Natural killer cell (primary cell): ENCODE measurements around the gene SRI. TPM values are rescaled to one million over a fixed set of nuclear protein-coding genes. Genes with fewer than 3 reads are reported as not detected.

Experiments used
- ATAC-seq, 3 donors: fragments of 150-1000 bp in 2 of 3; fragments of 200-7000 bp in 1 of 3; cut with Tn5 transposase; 1 replicate in 1 of 3; 2 replicates in 2 of 3; pipeline ENCODE4 v1.10.0; 2021; ENCODE audit warnings: mild to moderate bottlenecking in 2 of 3, moderate library complexity in 2 of 3
- DNase-seq, 2 donors: peaks; one replicate each; pipeline versions ENCODE4 v3.0.0 to v3.0.0-alpha.2; 2013 to 2021; ENCODE audit warnings: mixed read lengths in 1 of 2
- H3K27ac ChIP-seq: one replicate; pipeline ENCODE4 v1.5.1; 2013; ENCODE audit warnings: mild to moderate bottlenecking, low read length
- H3K27me3 ChIP-seq: one replicate; pipeline ENCODE4 v1.6.1; 2013; ENCODE audit warnings: low read length; ENCODE audit not compliant: control insufficient read depth, insufficient read depth
- H3K36me3 ChIP-seq: one replicate; pipeline ENCODE4 v1.6.1; 2013; ENCODE audit warnings: low read length; ENCODE audit not compliant: control insufficient read depth, insufficient read depth
- H3K4me1 ChIP-seq: one replicate; pipeline ENCODE4 v1.6.1; 2013; ENCODE audit warnings: low read length; ENCODE audit not compliant: control insufficient read depth, insufficient read depth
- H3K4me3 ChIP-seq: one replicate; pipeline ENCODE4 v1.5.1; 2013; ENCODE audit warnings: low read length
- H3K9me3 ChIP-seq: one replicate; pipeline ENCODE4 v1.6.1; 2013; ENCODE audit warnings: low read length; ENCODE audit not compliant: control insufficient read depth, insufficient read depth
- H3K27ac Mint-ChIP-seq, 2 donors: one replicate each; pipeline ENCODE4 v1.8.0; 2022; ENCODE audit warnings: mild to moderate bottlenecking in 2 of 2, mixed read lengths in 2 of 2, moderate library complexity in 1 of 2
- H3K27me3 Mint-ChIP-seq, 2 donors: one replicate each; pipeline ENCODE4 v1.8.0; 2022; ENCODE audit warnings: low read depth in 2 of 2, mixed read lengths in 2 of 2
- H3K36me3 Mint-ChIP-seq: one replicate; pipeline ENCODE4 v1.8.0; 2022; ENCODE audit warnings: mixed read lengths
- H3K4me1 Mint-ChIP-seq, 2 donors: one replicate each; pipeline ENCODE4 v1.8.0; 2022; ENCODE audit warnings: mixed read lengths in 2 of 2
- H3K4me3 Mint-ChIP-seq: one replicate; pipeline ENCODE4 v1.8.0; 2022; ENCODE audit warnings: mild to moderate bottlenecking, moderate library complexity, mixed read lengths
- H3K9me3 Mint-ChIP-seq, 2 donors: one replicate each; pipeline ENCODE4 v1.8.0; 2022; ENCODE audit warnings: mixed read lengths in 2 of 2
- CTCF ChIP-seq: fragments of 200-600 bp; IDR thresholded peaks from one replicate; pipeline ENCODE4 v1.8.0; 2022; ENCODE audit warnings: antibody characterized with exemption
- whole genome bisulfite sequencing: methylation state at CpG from one replicate; pipeline ENCODE4 v1.1.7; 2013; ENCODE audit warnings: missing lambda C conversion rate; ENCODE audit not compliant: insufficient coverage; 5-methylcytosine and 5-hydroxymethylcytosine counted together
- intact Hi-C: fragments of 100-400 bp; cut with micrococcal nuclease; formaldehyde crosslinking; loops from one replicate; pipeline ENCODE4 v1.14.2; 2022
- total RNA-seq, 4 donors: library from RNA; stranded (reverse); fragments of 120-200 nt in 1 of 4; gene quantifications; one replicate each; pipeline versions ENCODE4 v1.2.3 to v1.2.4, GENCODE V29; 2013 to 2022

Gene SRI
- 10 to 100 TPM; 67.9 to 75.0 (median 68.6) TPM for total RNA-seq
- total RNA-seq (2013) = 120 TPM

GRCh38 chr7:88219781-88220747 lies at the start of gene SRI:
Gene SRI (minus strand): TSS chr7:88220038. CDS start chr7:88220026, 12 bp downstream.
- intact Hi-C loops = loop anchor here (5.0 kb wide), 1 partner anchor 343 kb away; the partner anchor contains the start of genes DBF4 and SLC25A40
- no peaks in the 10 kb centered on the region for H3K9me3 Mint-ChIP-seq
- TF ChIP-seq CTCF = peak; percentile 97
- H3K4me1 ChIP-seq = peaks cover 9% of the 10 kb centered on the region
- no peaks in the 10 kb centered on the region for H3K9me3 ChIP-seq
- peaks cover 17% of the 10 kb centered on the region for H3K36me3 ChIP-seq
- peak within 1 kb of the TSS; percentile 88 for H3K4me3 ChIP-seq
- no peaks in the 10 kb centered on the region for H3K27me3 ChIP-seq
- DNase-seq = peak; percentile 93 to 94
- H3K27me3 Mint-ChIP-seq = no peaks in the 10 kb centered on the region
- WGBS = under 1% methylated on average over 74 of the region's 75 CpGs
- H3K27ac ChIP-seq = peak within 1 kb of the TSS; percentile 87
- peak within 1 kb of the TSS; percentile 90 to 91 for H3K27ac Mint-ChIP-seq
- ATAC-seq = peak; percentile 90 to 98 (median 94)
- peaks cover 32 to 40% of the 10 kb centered on the region in 2 donors for H3K4me1 Mint-ChIP-seq
- no peaks in the 10 kb centered on the region for H3K36me3 Mint-ChIP-seq
- peak within 1 kb of the TSS; percentile 95 for H3K4me3 Mint-ChIP-seq

- ATAC-seq = no peak
Observed at GRCh38 chr7:88269586-88269985, 49.7 kb upstream of the SRI start.

GRCh38 chr7:88268858-88269257 lies 49.0 kb upstream of the SRI start:
- H3K27me3 Mint-ChIP-seq = peaks cover 0 to 5% of the 10 kb centered on the region in 2 donors

More at GRCh38 chr7:88269586-88269985, 49.7 kb upstream of the SRI start:
- Mint-ChIP-seq H3K4me1 (no peaks in the 10 kb centered on the region), H3K27me3 (peaks cover 0 to 5% of the 10 kb centered on the region in 2 donors), H3K9me3 (no peaks in the 10 kb centered on the region), H3K4me3 (no peak overlapping the region), H3K27ac (no peak overlapping the region), H3K36me3 (no peaks in the 10 kb centered on the region)
- WGBS = 95% methylated on average over 2 of the region's 3 CpGs
- DNase-seq = no peak
- H3K27me3 ChIP-seq = no peaks in the 10 kb centered on the region
- no peaks in the 10 kb centered on the region for H3K9me3 ChIP-seq
- no peak overlapping the region for H3K27ac ChIP-seq
- H3K4me3 ChIP-seq = no peak overlapping the region
- intact Hi-C loops = no loop called here
- no peaks in the 10 kb centered on the region for H3K4me1 ChIP-seq
- no peaks in the 10 kb centered on the region for H3K36me3 ChIP-seq
- no peak for TF ChIP-seq CTCF

More at GRCh38 chr7:88268858-88269257, 49.0 kb upstream of the SRI start:
- no peaks in the 10 kb centered on the region for H3K36me3 Mint-ChIP-seq
- TF ChIP-seq CTCF = no peak
- Histone ChIP-seq H3K27ac (no peak overlapping the region), H3K36me3 (no peaks in the 10 kb centered on the region), H3K4me3 (no peak overlapping the region), H3K9me3 (no peaks in the 10 kb centered on the region), H3K27me3 (no peaks in the 10 kb centered on the region), H3K4me1 (no peaks in the 10 kb centered on the region)
- intact Hi-C loops = no loop called here
- no peak for DNase-seq
- H3K27ac Mint-ChIP-seq = no peak overlapping the region
- ATAC-seq = peak in 1 of 3 donors; percentile 53
- WGBS = 87% methylated on average over 2 of the region's 2 CpGs
- H3K9me3 Mint-ChIP-seq = no peaks in the 10 kb centered on the region
- no peaks in the 10 kb centered on the region for H3K4me1 Mint-ChIP-seq
- H3K4me3 Mint-ChIP-seq = no peak overlapping the region
